AG10803 (cell line): ENCODE measurements around the gene FAM43A.

Experiments used
- DNase-seq: peaks from one replicate; pipeline ENCODE4 v3.0.0; 2010; ENCODE audit warnings: low read depth
- H3K4me3 ChIP-seq: 2 replicates; pipeline ENCODE4 v1.5.1; 2011; ENCODE audit warnings: mild to moderate bottlenecking, low read length, control low read depth
- TF ChIP-seq, protein P1 (sequence below): conservative IDR thresholded peaks from 2 replicates; pipeline ENCODE4 v1.5.1; 2011; ENCODE audit warnings: mild to moderate bottlenecking, low read length, control low read depth, inconsistent platforms

FAM43A gene

DNA sequence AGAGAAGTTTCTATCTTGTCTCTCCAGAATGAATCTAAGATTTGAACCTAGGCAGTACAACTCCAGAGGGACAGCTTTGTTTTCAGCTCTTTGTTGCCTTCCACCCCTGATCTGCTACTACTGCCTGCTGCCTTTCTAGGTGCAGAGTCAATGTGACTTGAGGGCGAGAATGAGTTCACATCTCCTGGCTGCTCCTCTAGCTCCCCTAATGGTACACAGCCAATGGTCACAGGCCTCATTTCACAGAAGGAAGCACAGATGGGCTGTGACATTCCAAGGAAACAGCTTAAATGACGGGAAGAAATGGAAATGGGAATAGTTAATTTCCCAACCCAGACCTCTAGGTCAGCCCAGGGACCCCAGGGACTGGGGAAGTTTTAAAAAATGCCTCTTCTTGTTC, 32.4 kb downstream of the FAM43A start:
- TF ChIP-seq, protein P1, sequence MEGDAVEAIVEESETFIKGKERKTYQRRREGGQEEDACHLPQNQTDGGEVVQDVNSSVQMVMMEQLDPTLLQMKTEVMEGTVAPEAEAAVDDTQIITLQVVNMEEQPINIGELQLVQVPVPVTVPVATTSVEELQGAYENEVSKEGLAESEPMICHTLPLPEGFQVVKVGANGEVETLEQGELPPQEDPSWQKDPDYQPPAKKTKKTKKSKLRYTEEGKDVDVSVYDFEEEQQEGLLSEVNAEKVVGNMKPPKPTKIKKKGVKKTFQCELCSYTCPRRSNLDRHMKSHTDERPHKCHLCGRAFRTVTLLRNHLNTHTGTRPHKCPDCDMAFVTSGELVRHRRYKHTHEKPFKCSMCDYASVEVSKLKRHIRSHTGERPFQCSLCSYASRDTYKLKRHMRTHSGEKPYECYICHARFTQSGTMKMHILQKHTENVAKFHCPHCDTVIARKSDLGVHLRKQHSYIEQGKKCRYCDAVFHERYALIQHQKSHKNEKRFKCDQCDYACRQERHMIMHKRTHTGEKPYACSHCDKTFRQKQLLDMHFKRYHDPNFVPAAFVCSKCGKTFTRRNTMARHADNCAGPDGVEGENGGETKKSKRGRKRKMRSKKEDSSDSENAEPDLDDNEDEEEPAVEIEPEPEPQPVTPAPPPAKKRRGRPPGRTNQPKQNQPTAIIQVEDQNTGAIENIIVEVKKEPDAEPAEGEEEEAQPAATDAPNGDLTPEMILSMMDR: no peak
- H3K4me3 ChIP-seq: no peak overlapping the region
- DNase-seq: no peak

DNA sequence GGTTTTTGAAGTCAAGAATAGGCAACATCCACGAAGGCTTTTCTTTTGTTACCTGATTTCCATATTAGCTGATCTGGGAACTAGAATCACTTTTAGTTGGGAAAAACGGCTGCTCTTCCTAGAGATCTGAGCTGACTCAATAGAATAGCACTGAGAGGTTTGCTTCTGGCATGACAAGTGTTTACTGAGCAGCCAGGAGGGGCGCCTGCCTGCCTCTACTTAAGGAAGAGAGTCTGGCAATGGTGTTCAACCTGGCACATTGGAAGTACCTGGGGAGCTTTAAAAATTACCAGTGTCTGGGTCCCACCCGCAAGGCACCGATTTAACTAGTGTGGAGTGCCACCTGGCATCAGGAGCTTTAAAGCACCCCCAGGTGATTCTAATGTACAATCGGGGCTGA, 34.4 kb downstream of the FAM43A start:
- DNase-seq: no peak
- TF ChIP-seq, protein P1: no peak
- no peak overlapping the region for H3K4me3 ChIP-seq

DNA sequence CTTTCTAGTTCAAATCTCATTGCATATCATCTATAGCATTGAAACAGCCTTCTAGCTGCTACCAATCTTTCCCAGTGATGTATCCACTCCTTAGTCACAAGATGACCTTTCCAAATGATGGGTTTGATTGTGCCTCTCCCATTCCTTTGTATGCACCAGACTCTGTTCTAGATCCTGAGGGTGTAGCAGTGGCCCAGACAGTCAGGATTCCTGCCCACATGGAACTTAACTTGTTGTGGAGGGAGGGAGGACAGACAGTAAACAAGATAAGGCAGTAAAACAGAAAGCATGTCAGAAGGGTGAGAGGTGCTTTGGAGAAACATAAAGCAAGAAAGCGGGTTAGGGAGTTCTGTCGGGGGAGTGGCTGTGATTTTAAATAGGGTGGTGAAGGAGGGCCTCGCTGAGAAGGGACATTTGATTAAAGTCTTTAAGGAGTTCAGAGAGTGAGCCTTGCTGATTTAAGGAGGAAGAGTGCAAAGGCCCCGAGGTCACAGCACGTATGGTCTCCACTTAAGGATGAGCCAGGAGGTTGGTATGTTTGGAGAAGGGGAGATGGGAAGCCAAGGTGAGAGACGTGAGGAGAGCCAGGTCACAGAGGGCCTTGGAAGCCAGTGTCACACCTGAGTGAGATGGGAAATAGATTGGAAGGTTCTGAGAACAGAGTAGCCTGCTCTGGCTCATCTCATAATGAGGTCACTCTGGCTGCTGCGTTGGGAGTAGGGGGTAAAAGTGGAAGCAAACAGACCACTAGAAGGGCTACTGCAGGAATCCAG, 38.3 kb downstream of the FAM43A start:
- TF ChIP-seq, protein P1: no peak
- H3K4me3 ChIP-seq: no peak overlapping the region
- no peak for DNase-seq

DNA sequence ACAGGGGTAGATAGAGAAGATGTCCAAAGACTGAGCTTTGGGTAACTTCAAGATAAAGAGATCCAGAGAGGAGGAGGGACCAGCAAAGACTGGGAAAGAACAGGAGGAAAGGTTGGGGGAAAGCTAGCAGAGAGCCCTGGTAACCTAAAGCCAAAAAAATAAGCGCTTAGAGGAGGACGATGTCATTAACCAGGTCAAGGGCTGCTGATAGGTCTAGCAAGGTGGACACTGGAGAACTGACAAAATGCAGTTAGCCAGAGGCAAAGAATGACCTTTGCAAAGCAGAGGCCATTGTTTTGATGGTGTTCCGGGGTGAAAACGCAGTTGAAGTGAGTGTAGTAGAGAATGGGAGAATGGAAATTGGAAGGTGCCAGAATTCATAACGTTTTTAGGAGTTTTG, 39.7 kb downstream of the FAM43A start:
- H3K4me3 ChIP-seq: no peak overlapping the region
- TF ChIP-seq, protein P1: no peak
- DNase-seq: no peak

DNA sequence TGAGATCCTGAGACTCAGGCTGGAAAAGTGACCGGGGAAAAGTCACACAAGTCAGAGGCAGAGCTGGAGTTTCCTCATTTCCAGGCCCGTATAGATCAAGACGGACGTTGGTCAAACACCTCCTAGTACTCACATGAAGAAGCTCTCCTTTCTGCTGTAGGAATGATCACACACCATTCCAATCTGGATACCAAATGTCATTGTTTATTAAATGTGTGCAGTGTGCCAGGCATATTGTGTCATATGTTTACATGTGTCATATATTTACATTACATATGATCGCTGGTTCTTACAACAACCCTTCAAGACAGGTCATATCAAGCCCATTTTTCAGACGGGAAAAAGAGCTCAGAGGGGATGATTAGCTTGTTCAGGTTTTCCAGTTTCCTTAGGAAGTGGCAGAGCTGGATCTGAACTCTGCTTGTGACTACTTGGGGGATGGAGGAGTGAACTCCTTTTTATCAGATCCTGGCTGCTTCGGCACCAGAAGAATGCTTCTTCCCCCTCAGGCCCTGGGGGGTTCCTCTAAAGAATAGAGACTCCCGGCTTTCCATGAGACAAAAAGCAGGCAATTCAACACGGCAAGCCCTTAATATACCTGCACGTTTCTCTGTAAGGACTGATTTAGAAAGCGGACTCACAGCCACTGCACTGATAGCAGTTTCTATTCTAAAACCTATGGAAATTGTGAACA, 41.9 kb downstream of the FAM43A start:
- TF ChIP-seq, protein P1: no peak
- H3K4me3 ChIP-seq: no peak overlapping the region
- DNase-seq: no peak

DNA sequence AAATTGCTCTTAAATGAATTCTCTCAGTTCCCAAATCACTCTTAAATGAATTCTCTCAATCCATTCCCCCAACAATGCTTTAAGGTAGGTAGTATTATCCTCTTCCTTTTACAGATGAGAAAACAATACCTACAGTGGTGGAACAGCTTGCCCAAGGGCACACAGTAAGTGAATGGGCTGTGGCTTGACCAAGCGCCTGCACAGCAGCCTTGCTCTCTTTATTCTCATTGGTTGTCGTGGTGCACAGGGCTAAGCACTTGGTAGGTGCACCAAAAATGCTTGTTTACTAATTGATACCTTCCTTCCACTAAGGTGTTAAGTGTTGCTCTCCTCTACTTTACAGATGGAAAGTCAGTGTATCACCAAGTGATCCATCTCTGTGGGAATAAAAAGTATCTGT, 43.3 kb downstream of the FAM43A start:
- H3K4me3 ChIP-seq: no peak overlapping the region
- DNase-seq: no peak
- TF ChIP-seq, protein P1: no peak

DNA sequence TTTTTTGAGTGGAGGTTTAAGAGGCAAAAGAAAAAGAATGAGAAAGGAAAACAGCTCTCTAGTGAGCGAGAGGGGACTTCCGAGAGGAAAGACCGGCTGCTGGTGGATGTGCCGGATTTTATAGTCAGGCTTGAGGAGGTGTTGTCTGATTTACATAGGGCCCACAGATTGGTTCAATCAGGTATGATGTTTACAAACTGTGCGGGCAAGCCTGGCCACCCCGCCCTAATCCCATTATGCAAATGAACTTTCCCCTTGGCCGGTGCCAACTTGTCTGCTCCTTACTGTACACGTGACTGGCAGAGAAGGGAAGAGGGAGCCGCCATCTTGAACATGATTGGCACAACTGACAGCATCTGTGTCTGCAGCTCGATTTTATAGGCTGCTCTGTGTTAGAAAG, 44.7 kb downstream of the FAM43A start:
- H3K4me3 ChIP-seq: peak overlapping the region; percentile 20
- TF ChIP-seq, protein P1: no peak

More for the DNA sequence above, 44.7 kb downstream of the FAM43A start:
- DNase-seq: peak; percentile 28
